Measurements from ENCODE around the gene MAGED2.
"Not testable (repeated sequence)": the region's sequence is repeated elsewhere in the genome, so short reads cannot be mapped to it uniquely, and the experiment has no call there.

Gene MAGED2

GRCh38 chrX:54807524-54808108 lies at the start of gene MAGED2:
MAGED2 (plus strand) TSS chrX:54807745; CDS start chrX:54809332, 1,587 bp downstream.
- no peak for DNase-seq (ENCODE audit: low spot score)
- in situ Hi-C loops (cut with MboI; ENCODE audit: low sequenced_read_pairs, unreplicated experiment) = no loop called here
- TF ChIP-seq, protein P1, sequence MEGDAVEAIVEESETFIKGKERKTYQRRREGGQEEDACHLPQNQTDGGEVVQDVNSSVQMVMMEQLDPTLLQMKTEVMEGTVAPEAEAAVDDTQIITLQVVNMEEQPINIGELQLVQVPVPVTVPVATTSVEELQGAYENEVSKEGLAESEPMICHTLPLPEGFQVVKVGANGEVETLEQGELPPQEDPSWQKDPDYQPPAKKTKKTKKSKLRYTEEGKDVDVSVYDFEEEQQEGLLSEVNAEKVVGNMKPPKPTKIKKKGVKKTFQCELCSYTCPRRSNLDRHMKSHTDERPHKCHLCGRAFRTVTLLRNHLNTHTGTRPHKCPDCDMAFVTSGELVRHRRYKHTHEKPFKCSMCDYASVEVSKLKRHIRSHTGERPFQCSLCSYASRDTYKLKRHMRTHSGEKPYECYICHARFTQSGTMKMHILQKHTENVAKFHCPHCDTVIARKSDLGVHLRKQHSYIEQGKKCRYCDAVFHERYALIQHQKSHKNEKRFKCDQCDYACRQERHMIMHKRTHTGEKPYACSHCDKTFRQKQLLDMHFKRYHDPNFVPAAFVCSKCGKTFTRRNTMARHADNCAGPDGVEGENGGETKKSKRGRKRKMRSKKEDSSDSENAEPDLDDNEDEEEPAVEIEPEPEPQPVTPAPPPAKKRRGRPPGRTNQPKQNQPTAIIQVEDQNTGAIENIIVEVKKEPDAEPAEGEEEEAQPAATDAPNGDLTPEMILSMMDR (IDR thresholded peaks at IDR 0.05; ENCODE audit: borderline replicate concordance, control extremely low read depth, extremely low read depth, insufficient read depth, missing control alignments) = no peak

DNA sequence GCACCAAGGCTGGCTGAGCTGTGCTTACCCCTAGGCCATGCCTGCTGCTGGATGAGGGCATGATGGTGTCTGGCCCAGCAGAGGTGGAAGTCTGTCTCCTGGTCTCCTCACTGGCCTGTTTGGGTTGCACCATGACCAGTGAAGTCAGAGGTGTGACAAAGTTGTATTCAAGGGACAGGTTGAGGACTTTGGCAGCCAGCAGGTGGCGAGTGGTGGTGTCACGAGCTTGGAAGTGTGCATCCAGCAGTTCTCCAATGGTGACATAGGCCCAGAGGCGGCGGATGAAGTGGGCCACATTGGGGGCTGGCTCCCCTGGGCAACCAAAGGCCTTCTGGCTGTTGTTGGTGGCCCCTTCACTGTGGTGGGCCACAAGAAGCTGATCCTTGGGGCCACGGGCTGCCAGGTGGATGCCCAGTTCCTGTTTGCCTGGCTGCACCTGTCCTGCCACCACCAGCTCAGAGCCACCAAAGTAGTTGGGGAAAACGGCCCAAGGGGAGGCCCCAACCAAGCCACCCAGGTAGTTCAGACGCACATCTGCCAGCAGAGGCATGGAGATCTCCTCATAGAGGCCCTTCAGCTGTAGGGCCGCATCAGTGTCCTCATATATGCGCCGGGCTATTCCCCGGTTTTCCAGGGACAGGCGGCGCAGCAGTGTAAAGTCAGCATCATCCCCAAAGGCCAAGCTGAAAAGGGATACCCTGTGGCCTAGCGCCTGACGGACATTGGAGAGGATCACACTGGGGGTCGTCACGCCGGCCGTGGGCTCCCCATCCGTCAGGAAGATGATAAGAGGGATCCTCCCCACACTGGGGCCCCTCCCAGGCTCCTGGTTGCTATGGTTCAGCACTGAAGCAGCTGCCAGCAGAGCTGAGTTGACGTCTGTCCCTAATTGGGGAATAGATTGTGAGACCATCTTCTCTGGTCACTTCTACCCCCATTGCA lies 49.2 kb upstream of the MAGED2 start:
- no peak for DNase-seq (ENCODE audit: low spot score)
- TF ChIP-seq, protein P1 (IDR thresholded peaks at IDR 0.05; ENCODE audit: borderline replicate concordance, control extremely low read depth, extremely low read depth, insufficient read depth, missing control alignments) = no peak
- in situ Hi-C loops (cut with MboI; ENCODE audit: low sequenced_read_pairs, unreplicated experiment) = no loop called here

DNA sequence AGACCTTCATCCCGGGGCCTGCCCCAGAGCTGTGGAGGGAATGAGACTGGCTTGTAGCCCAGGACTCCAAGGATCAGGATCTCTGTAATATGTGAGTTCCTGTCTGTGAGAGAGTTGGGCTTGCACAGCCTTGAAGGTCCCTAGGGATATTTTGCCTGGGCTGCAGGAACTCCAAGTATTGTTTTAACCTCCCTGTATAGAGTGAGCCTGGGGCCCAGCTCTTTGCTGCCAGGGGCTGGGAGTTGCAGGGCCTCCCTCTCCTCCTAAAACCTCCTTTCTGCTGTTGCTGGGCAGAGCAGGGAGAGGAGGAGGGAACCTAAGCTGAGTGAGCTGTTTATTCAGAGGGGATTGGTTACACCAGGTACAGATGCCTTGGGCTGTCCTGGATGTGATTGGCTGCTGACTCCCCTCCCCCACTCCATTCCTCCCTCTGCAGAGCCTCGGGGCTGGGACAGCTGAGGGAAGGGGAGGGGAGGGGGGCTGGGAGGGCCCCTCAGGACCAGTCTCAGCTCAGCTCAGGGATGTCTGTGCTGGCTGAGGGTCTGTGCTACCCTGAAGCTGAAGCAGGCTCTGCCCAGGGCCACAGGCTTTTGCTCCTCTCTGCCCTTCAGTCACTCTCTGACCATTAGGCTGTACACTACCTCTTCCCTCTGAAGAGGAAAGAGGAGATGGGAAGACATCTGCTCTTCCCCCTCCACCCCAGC lies 33.0 kb upstream of the MAGED2 start:
- DNase-seq (ENCODE audit: low spot score); in situ Hi-C loops (cut with MboI; ENCODE audit: low sequenced_read_pairs, unreplicated experiment): not testable (repeated sequence)

- in situ Hi-C loops (cut with MboI; ENCODE audit: low sequenced_read_pairs, unreplicated experiment) = no loop called here
- DNase-seq (ENCODE audit: low spot score) = no peak
- TF ChIP-seq, protein P1 (IDR thresholded peaks at IDR 0.05; ENCODE audit: borderline replicate concordance, control extremely low read depth, extremely low read depth, insufficient read depth, missing control alignments) = no peak
Observed at GRCh38 chrX:54776061-54776460, 31.5 kb upstream of the MAGED2 start.

DNA sequence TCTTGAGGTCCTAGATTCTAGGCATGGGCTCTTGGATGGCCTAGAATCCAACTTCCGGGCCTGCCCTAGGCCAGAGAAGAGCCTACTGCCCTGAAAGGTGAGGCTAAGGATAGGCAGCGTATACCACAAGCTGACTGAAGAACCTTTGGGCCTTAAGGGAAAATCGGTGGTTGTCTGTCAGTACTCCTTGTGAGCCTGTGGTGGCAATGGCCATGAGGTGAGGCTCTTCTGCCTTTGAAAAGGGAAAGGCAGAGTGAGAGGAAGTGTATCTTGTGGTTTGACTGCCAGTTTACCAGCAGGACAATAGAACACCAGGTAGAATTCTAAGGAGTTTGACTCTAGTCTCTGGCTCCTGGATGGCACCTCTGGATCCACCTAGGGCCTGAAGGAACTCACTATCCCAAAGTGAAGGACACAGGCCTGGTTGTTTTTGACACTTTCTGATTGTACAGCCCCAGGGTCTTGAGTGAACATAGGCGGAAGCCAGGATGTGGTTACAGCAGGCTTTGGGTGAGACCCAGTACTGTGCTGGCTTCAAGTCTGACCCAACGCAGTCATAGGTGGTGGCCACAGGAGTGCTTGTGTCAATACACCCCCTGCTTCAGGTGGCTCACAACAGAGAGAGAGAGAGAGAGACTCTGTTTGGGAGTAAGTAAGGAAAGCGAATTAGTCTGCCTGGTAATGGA lies 30.4 kb upstream of the MAGED2 start:
- TF ChIP-seq, protein P1 (IDR thresholded peaks at IDR 0.05; ENCODE audit: borderline replicate concordance, control extremely low read depth, extremely low read depth, insufficient read depth, missing control alignments) = no peak
- DNase-seq (ENCODE audit: low spot score) = no peak
- in situ Hi-C loops (cut with MboI; ENCODE audit: low sequenced_read_pairs, unreplicated experiment) = no loop called here

- in situ Hi-C loops (cut with MboI; ENCODE audit: low sequenced_read_pairs, unreplicated experiment) = no loop called here
- TF ChIP-seq, protein P1 (IDR thresholded peaks at IDR 0.05; ENCODE audit: borderline replicate concordance, control extremely low read depth, extremely low read depth, insufficient read depth, missing control alignments) = peak; percentile 15
Observed at GRCh38 chrX:54785901-54786300, 21.6 kb upstream of the MAGED2 start.

More at GRCh38 chrX:54785901-54786300, 21.6 kb upstream of the MAGED2 start:
- DNase-seq (ENCODE audit: low spot score) = no peak

Measured in GM13976 (cell line).